K562 (cell line): ENCODE measurements around the gene TEX22. TPM values are rescaled to one million over a fixed set of nuclear protein-coding genes. Genes with fewer than 3 reads are reported as not detected.

Source experiments
- ARID4B ChIP-seq: sonication (generic); formaldehyde crosslinking; IDR thresholded peaks from 2 replicates; pipeline ENCODE4 v1.8.0; 2022; ENCODE audit warnings: mild to moderate bottlenecking, missing genetic modification reagents
- ESRRA ChIP-seq: fragments of 450-650 bp; IDR thresholded peaks from 2 replicates; pipeline ENCODE4 v1.6.1; 2014; ENCODE audit warnings: low read depth, mild to moderate bottlenecking, moderate library complexity, borderline replicate concordance
- GABPA ChIP-seq: fragments of 200-800 bp; sonication (Bioruptor generic); conservative IDR thresholded peaks from 2 replicates; pipeline ENCODE4 v1.6.1; 2016; ENCODE audit warnings: low read depth, missing genetic modification characterization, missing compliant biosample characterization
- KAT2B ChIP-seq: IDR thresholded peaks from one replicate; pipeline ENCODE4 v1.6.1; 2012; ENCODE audit warnings: low read depth, mild to moderate bottlenecking, control low read depth, inconsistent platforms, low read length, moderate library complexity
- MAFG ChIP-seq: fragments of 450-650 bp; conservative IDR thresholded peaks from 2 replicates; pipeline ENCODE4 v1.6.1; 2016; ENCODE audit warnings: missing genetic modification characterization, missing compliant biosample characterization
- MED1 ChIP-seq: sonication (generic); formaldehyde crosslinking; IDR thresholded peaks from 2 replicates; pipeline ENCODE4 v1.8.1; 2023; ENCODE audit warnings: missing genetic modification reagents, borderline replicate concordance
- MTF1 ChIP-seq: fragments of 250-450 bp; sonication (Bioruptor Pico); IDR thresholded peaks from 2 replicates; pipeline ENCODE4 v1.9.0; 2021; ENCODE audit warnings: moderate library complexity, mild to moderate bottlenecking, inconsistent platforms, borderline replicate concordance
- NUFIP1 ChIP-seq: fragments of 450-650 bp; IDR thresholded peaks from 2 replicates; pipeline ENCODE4 v1.6.1; 2018; ENCODE audit not compliant: partially characterized antibody
- TAF9B ChIP-seq: fragments of 450-650 bp; IDR thresholded peaks from 2 replicates; pipeline ENCODE4 v1.6.1; 2018; ENCODE audit warnings: mild to moderate bottlenecking; ENCODE audit not compliant: partially characterized antibody
- TSC22D4 ChIP-seq: fragments of 450-650 bp; IDR thresholded peaks from 2 replicates; pipeline ENCODE4 v1.6.1; 2016; ENCODE audit warnings: missing genetic modification characterization, missing biosample characterization, control low read depth
- YY1 ChIP-seq, 3 experiments: IDR thresholded peaks; 2 replicates each; pipeline ENCODE4 v1.6.1; 2011; ENCODE audit warnings: low read length in 2 of 3, mild to moderate bottlenecking in 2 of 3, moderate library complexity in 2 of 3, borderline replicate concordance in 1 of 3, control low read depth in 1 of 3, low read depth in 1 of 3; ENCODE audit not compliant: insufficient read depth in 3 of 3, insufficient replicate concordance in 2 of 3, control insufficient read depth in 1 of 3, insufficient read length in 1 of 3; ENCODE audit errors: extremely low read depth in 1 of 3
- ZC3H11A ChIP-seq: IDR thresholded peaks from 2 replicates; pipeline ENCODE4 v1.6.1; 2012; ENCODE audit warnings: low read depth, low read length, improper control_type of control experiment
- ZNF280A ChIP-seq: fragments of 450-650 bp; IDR thresholded peaks from 2 replicates; pipeline ENCODE4 v1.6.1; 2018; ENCODE audit warnings: mild to moderate bottlenecking, low read depth; ENCODE audit not compliant: partially characterized antibody
- ZNF354B ChIP-seq: fragments of 250-450 bp; sonication (Bioruptor Pico); IDR thresholded peaks from 2 replicates; pipeline ENCODE4 v1.4.0; 2020
- polyA plus RNA-seq, 8 experiments: library from polyadenylated mRNA; depleted of rRNA in 4 of 8; stranded (reverse) in 5 of 8; unstranded in 3 of 8; fragments of >200 nt; fragmentation: Nextera tagmentation in 2 of 8; fragmentation: Illumina TruSeq in 1 of 8; extraction: Ambion mirVana in 2 of 8; extraction: Trizol in 1 of 8; gene quantifications; 2 replicates each; pipeline versions ENCODE4 v1.2.1 to v1.2.3, GENCODE V29; 2011 to 2014; ENCODE audit warnings: inconsistent platforms in 1 of 8, missing spikeins in 1 of 8
- total RNA-seq, 7 experiments: library from RNA; depleted of rRNA in 6 of 7; stranded (reverse); fragments of >200 nt in 6 of 7; fragmentation: Illumina TruSeq in 2 of 7; extraction: Trizol in 2 of 7; gene quantifications; 2 replicates each; pipeline versions ENCODE4 v1.2.1 to v1.2.3, GENCODE V29; 2011 to 2021; ENCODE audit warnings: low replicate concordance in 1 of 7
- TF ChIP-seq, protein P1 (sequence below), 2 experiments: fragments of 150-350 bp in 1 of 2; IDR thresholded peaks; 2 replicates each; pipeline ENCODE4 v1.6.1; 2012 to 2016; ENCODE audit warnings: low read depth in 2 of 2, low read length in 2 of 2, mild to moderate bottlenecking in 1 of 2, moderate library complexity in 1 of 2
- TF ChIP-seq, protein P2 (sequence below): sonication (generic); formaldehyde crosslinking; IDR thresholded peaks from 2 replicates; pipeline ENCODE4 v1.8.0; 2022; ENCODE audit warnings: missing genetic modification reagents, mild to moderate bottlenecking, borderline replicate concordance

The TEX22 gene
- total and polyA plus RNA-seq, 9 of the 15 experiments (the other 6 are each of a cell fraction or from before 2014, with no cell fraction given): 0.04 to 1.7 (median 0.23) TPM; not detected in 2

DNA sequence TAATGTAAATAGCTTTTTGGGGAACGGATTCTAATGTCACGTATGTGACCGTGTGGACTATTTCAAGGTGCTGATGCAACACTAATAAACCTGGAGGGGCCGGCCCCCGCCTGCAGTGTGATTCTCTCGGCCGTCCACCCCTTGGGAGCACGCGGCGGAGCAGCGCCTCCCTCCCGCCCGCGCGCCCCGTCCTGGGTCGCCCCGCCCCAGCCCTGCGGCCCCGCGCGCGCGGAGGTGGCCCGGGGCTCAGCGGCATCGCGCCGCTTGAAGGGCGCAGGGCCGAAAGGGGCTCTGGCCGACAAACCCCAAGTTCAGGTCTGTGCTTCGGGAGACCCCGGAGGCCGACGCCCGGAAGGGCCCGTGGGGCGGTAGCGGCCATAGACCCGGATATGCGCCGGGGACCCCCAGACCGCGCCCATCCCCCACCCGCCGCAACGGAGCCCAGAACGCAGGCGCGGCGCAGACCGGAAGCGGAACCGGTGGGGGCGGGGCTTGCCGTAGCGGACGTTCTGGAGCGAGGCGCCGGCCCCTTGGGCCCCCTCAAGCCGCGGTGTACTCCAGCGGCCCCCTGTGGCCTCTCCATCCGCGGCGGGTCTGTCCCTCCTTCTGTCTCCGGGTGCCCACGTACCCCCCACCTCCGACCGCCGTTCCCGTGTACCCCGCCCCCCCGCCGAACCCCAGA lies at the start of gene TEX22 (continued):
- TF ChIP-seq, protein P1, sequence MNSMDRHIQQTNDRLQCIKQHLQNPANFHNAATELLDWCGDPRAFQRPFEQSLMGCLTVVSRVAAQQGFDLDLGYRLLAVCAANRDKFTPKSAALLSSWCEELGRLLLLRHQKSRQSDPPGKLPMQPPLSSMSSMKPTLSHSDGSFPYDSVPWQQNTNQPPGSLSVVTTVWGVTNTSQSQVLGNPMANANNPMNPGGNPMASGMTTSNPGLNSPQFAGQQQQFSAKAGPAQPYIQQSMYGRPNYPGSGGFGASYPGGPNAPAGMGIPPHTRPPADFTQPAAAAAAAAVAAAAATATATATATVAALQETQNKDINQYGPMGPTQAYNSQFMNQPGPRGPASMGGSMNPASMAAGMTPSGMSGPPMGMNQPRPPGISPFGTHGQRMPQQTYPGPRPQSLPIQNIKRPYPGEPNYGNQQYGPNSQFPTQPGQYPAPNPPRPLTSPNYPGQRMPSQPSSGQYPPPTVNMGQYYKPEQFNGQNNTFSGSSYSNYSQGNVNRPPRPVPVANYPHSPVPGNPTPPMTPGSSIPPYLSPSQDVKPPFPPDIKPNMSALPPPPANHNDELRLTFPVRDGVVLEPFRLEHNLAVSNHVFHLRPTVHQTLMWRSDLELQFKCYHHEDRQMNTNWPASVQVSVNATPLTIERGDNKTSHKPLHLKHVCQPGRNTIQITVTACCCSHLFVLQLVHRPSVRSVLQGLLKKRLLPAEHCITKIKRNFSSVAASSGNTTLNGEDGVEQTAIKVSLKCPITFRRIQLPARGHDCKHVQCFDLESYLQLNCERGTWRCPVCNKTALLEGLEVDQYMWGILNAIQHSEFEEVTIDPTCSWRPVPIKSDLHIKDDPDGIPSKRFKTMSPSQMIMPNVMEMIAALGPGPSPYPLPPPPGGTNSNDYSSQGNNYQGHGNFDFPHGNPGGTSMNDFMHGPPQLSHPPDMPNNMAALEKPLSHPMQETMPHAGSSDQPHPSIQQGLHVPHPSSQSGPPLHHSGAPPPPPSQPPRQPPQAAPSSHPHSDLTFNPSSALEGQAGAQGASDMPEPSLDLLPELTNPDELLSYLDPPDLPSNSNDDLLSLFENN (IDR thresholded peaks at IDR 0.05; ENCODE audit: low read depth in 2 of 2, low read length in 2 of 2): no peak
- TF ChIP-seq ARID4B (CRISPR knock-in tag) (no peak), NUFIP1 (no peak), MAFG (tag) (no peak), MTF1 (CRISPR knock-in tag) (no peak), ZNF280A (no peak), TSC22D4 (tag) (no peak), GABPA (tag) (peak; percentile 94), KAT2B (no peak), ESRRA (peak; percentile 64), ZNF354B (CRISPR knock-in tag) (no peak), TAF9B (no peak), YY1 (IDR thresholded peaks at IDR 0.05; ENCODE audit: borderline replicate concordance in 1 of 3, control insufficient read depth in 1 of 3, extremely low read depth in 1 of 3, insufficient read depth in 3 of 3, insufficient read length in 1 of 3, insufficient replicate concordance in 2 of 3, low read depth in 1 of 3, low read length in 2 of 3) (peak in 2 of 3 experiments; percentile 36 to 56), MED1 (CRISPR knock-in tag) (no peak), ZC3H11A (no peak)
- TF ChIP-seq, protein P2, sequence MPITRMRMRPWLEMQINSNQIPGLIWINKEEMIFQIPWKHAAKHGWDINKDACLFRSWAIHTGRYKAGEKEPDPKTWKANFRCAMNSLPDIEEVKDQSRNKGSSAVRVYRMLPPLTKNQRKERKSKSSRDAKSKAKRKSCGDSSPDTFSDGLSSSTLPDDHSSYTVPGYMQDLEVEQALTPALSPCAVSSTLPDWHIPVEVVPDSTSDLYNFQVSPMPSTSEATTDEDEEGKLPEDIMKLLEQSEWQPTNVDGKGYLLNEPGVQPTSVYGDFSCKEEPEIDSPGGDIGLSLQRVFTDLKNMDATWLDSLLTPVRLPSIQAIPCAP: no peak
